SK-N-SH (cell line): ENCODE data around the gene TPO. TPM values are rescaled to one million over a fixed set of nuclear protein-coding genes. Genes with fewer than 3 reads are reported as not detected.

Experiments
- CTCF ChIA-PET: fragments of 300-600, 350-600 bp; formaldehyde crosslinking; extraction: SDS; loops from one replicate; lab custom pipeline; 2021; lab: Yijun Ruan, JAX
- POLR2A ChIA-PET: fragments of 350-600 bp; sonication (Branson Sonifier 250); formaldehyde crosslinking; extraction: SDS; loops from one replicate; lab custom pipeline; 2020; ENCODE audit warnings: antibody characterized with exemption, inconsistent platforms; lab: Yijun Ruan, JAX
- DNase-seq: peaks from one replicate; pipeline ENCODE4 v3.0.0; 2012
- H2AFZ ChIP-seq: fragments of 200-600 bp; sonication (generic); 2 replicates; pipeline ENCODE4 v1.8.1; 2016; ENCODE audit warnings: antibody characterized with exemption, mild to moderate bottlenecking, low read depth
- H3F3A ChIP-seq: fragments of 200-600 bp; sonication (generic); replicated peaks from 2 replicates; pipeline ENCODE3; 2016; ENCODE audit warnings: antibody characterized with exemption, mild to moderate bottlenecking; ENCODE audit not compliant: insufficient read depth
- H3K27ac ChIP-seq, 2 experiments: fragments of 200-500 bp in 1 of 2; fragments of 200-600 bp in 1 of 2; sonication (Bioruptor generic) in 1 of 2; sonication (generic), shearing (Covaris generic) in 1 of 2; 2 replicates each; pipeline versions ENCODE4 v1.5.1 to v1.6.1; 2014 to 2016; ENCODE audit warnings: low read depth in 2 of 2, inconsistent platforms in 1 of 2, low read length in 1 of 2, mild to moderate bottlenecking in 1 of 2, mixed read lengths in 1 of 2
- H3K27me3 ChIP-seq: fragments of 200-600 bp; sonication (generic), shearing (Covaris generic); 2 replicates; pipeline ENCODE4 v1.6.1; 2016; ENCODE audit warnings: mixed run types; ENCODE audit not compliant: insufficient read depth
- H3K36me3 ChIP-seq, 2 experiments: fragments of 200-500 bp in 1 of 2; fragments of 200-600 bp in 1 of 2; sonication (Bioruptor generic) in 1 of 2; sonication (generic) in 1 of 2; replicated peaks in 1 of 2; 2 replicates each; pipeline versions ENCODE3 to v1.5.1; 2014 to 2016; ENCODE audit warnings: low read length in 1 of 2, mild to moderate bottlenecking in 1 of 2; ENCODE audit not compliant: insufficient read depth in 2 of 2, control insufficient read depth in 1 of 2
- H3K4me1 ChIP-seq, 2 experiments: fragments of 200-500 bp in 1 of 2; fragments of 200-600 bp in 1 of 2; sonication (Bioruptor generic) in 1 of 2; sonication (generic), shearing (Covaris generic) in 1 of 2; 2 replicates each; pipeline versions ENCODE4 v1.5.1 to v1.6.1; 2014 to 2016; ENCODE audit warnings: low read depth in 1 of 2, low read length in 1 of 2, mixed run types in 1 of 2; ENCODE audit not compliant: insufficient read depth in 2 of 2, control insufficient read depth in 1 of 2
- H3K4me2 ChIP-seq: fragments of 200-600 bp; sonication (generic), shearing (Covaris generic); 2 replicates; pipeline ENCODE4 v1.6.1; 2017; ENCODE audit warnings: mixed run types
- H3K4me3 ChIP-seq, 2 experiments: fragments of 200-500 bp in 1 of 2; fragments of 200-600 bp in 1 of 2; sonication (Bioruptor generic) in 1 of 2; sonication (generic), shearing (Covaris generic) in 1 of 2; 2 replicates each; pipeline versions ENCODE4 v1.5.1 to v1.8.1; 2014 to 2016; ENCODE audit warnings: low read depth in 2 of 2, inconsistent platforms in 1 of 2, low read length in 1 of 2, mild to moderate bottlenecking in 1 of 2, mixed read lengths in 1 of 2, moderate library complexity in 1 of 2
- H3K79me2 ChIP-seq: fragments of 200-600 bp; sonication (generic); 2 replicates; pipeline ENCODE4 v1.8.1; 2017; ENCODE audit warnings: mild to moderate bottlenecking; ENCODE audit not compliant: insufficient read depth
- H3K9ac ChIP-seq: fragments of 200-600 bp; sonication (generic); 2 replicates; pipeline ENCODE4 v1.6.1; 2017; ENCODE audit warnings: mixed run types
- H3K9me2 ChIP-seq: fragments of 200-600 bp; sonication (generic); 2 replicates; pipeline ENCODE4 v1.6.1; 2017; ENCODE audit warnings: mixed run types
- H3K9me3 ChIP-seq: fragments of 200-600 bp; sonication (generic); 2 replicates; pipeline ENCODE4 v1.6.1; 2017; ENCODE audit warnings: mixed run types, mild to moderate bottlenecking, moderate library complexity
- H4K20me1 ChIP-seq: fragments of 200-600 bp; sonication (generic); 2 replicates; pipeline ENCODE4 v1.6.1; 2017; ENCODE audit warnings: mild to moderate bottlenecking, mixed run types; ENCODE audit not compliant: insufficient read depth
- CHD2 ChIP-seq: fragments of 150-350 bp; IDR thresholded peaks from 2 replicates; pipeline ENCODE4 v1.6.1; 2018; ENCODE audit warnings: low read length; ENCODE audit not compliant: partially characterized antibody
- CTCF ChIP-seq: fragments of 200-600 bp; sonication (generic); IDR thresholded peaks from 2 replicates; pipeline ENCODE4 v1.6.1; 2017; ENCODE audit warnings: antibody characterized with exemption, mild to moderate bottlenecking, moderate library complexity
- EP300 ChIP-seq, 2 experiments: IDR thresholded peaks; 2 replicates each; pipeline versions ENCODE4 v1.4.0 to v1.6.1; 2012; ENCODE audit warnings: borderline replicate concordance in 1 of 2, low read depth in 1 of 2, low read length in 1 of 2
- FOXJ3 ChIP-seq: sonication (generic); formaldehyde crosslinking; IDR thresholded peaks from 2 replicates; pipeline ENCODE4 v1.5.1; 2020; ENCODE audit warnings: mild to moderate bottlenecking, missing genetic modification reagents
- FOXM1 ChIP-seq: IDR thresholded peaks from 2 replicates; pipeline ENCODE4 v1.4.0; 2012; ENCODE audit warnings: low read depth, mild to moderate bottlenecking
- GATA2 ChIP-seq: sonication (generic); formaldehyde crosslinking; IDR thresholded peaks from 2 replicates; pipeline ENCODE4 v1.5.0; 2020; ENCODE audit warnings: mild to moderate bottlenecking, missing genetic modification reagents
- MAX ChIP-seq: IDR thresholded peaks from 2 replicates; pipeline ENCODE4 v1.4.0; 2012; ENCODE audit warnings: low read depth
- MEF2A ChIP-seq: IDR thresholded peaks from 2 replicates; pipeline ENCODE4 v1.4.0; 2012; ENCODE audit warnings: low read depth, borderline replicate concordance
- NRF1 ChIP-seq: IDR thresholded peaks from 2 replicates; pipeline ENCODE4 v1.6.1; 2012; ENCODE audit warnings: low read depth, mild to moderate bottlenecking, low read length
- RCOR1 ChIP-seq: fragments of 150-350 bp; IDR thresholded peaks from 2 replicates; pipeline ENCODE4 v1.6.1; 2017; ENCODE audit warnings: antibody characterized with exemption, low read length
- SMC3 ChIP-seq: IDR thresholded peaks from 2 replicates; pipeline ENCODE4 v1.6.1; 2012; ENCODE audit warnings: low read depth, low read length, improper control_type of control experiment
- TCF12 ChIP-seq: IDR thresholded peaks from 2 replicates; pipeline ENCODE4 v1.4.0; 2012
- TEAD4 ChIP-seq: IDR thresholded peaks from 2 replicates; pipeline ENCODE4 v1.4.0; 2012; ENCODE audit warnings: mild to moderate bottlenecking, borderline replicate concordance; ENCODE audit not compliant: insufficient read depth
- YY1 ChIP-seq: IDR thresholded peaks from 2 replicates; pipeline ENCODE4 v1.4.0; 2012; ENCODE audit warnings: low read depth, mild to moderate bottlenecking
- ZBTB33 ChIP-seq: IDR thresholded peaks from 2 replicates; pipeline ENCODE4 v1.4.0; 2012; ENCODE audit warnings: low read depth, borderline replicate concordance
- WGBS: methylation state at CpG from one replicate; pipeline ENCODE4 v1.1.6; 2017; ENCODE audit warnings: low lambda C conversion rate; 5-methylcytosine and 5-hydroxymethylcytosine counted together
- polyA plus RNA-seq, 3 experiments: library from polyadenylated mRNA; depleted of rRNA; stranded (reverse); fragments of >200 nt; gene quantifications; 2 replicates each; pipeline ENCODE4 v1.2.3, GENCODE V29; 2012

TPO gene
- polyA plus RNA-seq, 1 of the 3 experiments (the other 2 are of a cell fraction) = not detected

GRCh38 chr2:1481406-1482252 is 68.4 kb downstream of the TPO start:
- no peaks in the 10 kb centered on the region for H3K4me1 ChIP-seq
- TF ChIP-seq CTCF (no peak), SMC3 (no peak), NRF1 (no peak), RCOR1 (no peak)
- no peak overlapping the region for H3K4me3 ChIP-seq
- POLR2A ChIA-PET = no interaction called here
- no peaks in the 10 kb centered on the region for H3K79me2 ChIP-seq
- no peaks in the 10 kb centered on the region for H3K9me2 ChIP-seq
- no peak overlapping the region for H3K9ac ChIP-seq
- DNase-seq = no peak
- no peaks in the 10 kb centered on the region for H3K9me3 ChIP-seq
- H3K4me2 ChIP-seq = no peak overlapping the region
- no peak overlapping the region for H3K27ac ChIP-seq
- 34% methylated on average over 16 of the region's 20 CpGs for WGBS
- H3K36me3 ChIP-seq = no peaks in the 10 kb centered on the region
- CTCF ChIA-PET = interaction anchor here (1.1 kb wide), 1 partner anchor 431 kb away, joined by 3 read pairs; no protein-coding TSS in a partner anchor
- H2AFZ ChIP-seq = no peak overlapping the region
- H3K27me3 ChIP-seq = no peaks in the 10 kb centered on the region
- no peaks in the 10 kb centered on the region for H4K20me1 ChIP-seq
- no peaks in the 10 kb centered on the region for H3F3A ChIP-seq

GRCh38 chr2:1482253-1482675 is 69.0 kb downstream of the TPO start:
- ChIA-PET CTCF (interaction anchor here (1.1 kb wide), 1 partner anchor 13 kb away, joined by 3 read pairs; no protein-coding TSS in a partner anchor), POLR2A (no interaction called here)
- Histone ChIP-seq H3K9me3 (no peaks in the 10 kb centered on the region), H3K79me2 (no peaks in the 10 kb centered on the region), H3K9ac (no peak overlapping the region), H3K27me3 (no peaks in the 10 kb centered on the region), H3F3A (no peaks in the 10 kb centered on the region), H3K4me3 (no peak overlapping the region), H3K4me1 (no peaks in the 10 kb centered on the region), H2AFZ (no peak overlapping the region), H3K27ac (no peak overlapping the region), H3K9me2 (no peaks in the 10 kb centered on the region), H3K4me2 (no peak overlapping the region), H3K36me3 (no peaks in the 10 kb centered on the region), H4K20me1 (no peaks in the 10 kb centered on the region)
- WGBS = 39% methylated on average over 8 of the region's 9 CpGs
- TF ChIP-seq ZBTB33 = no peak
- TF ChIP-seq GATA2 = no peak
- no peak for TF ChIP-seq FOXJ3 (CRISPR knock-in tag)
- TF ChIP-seq TCF12 = no peak
- no peak for TF ChIP-seq FOXM1
- no peak for TF ChIP-seq MAX
- TF ChIP-seq EP300 (IDR thresholded peaks at IDR 0.05; ENCODE audit: borderline replicate concordance in 1 of 2, low read depth in 1 of 2, low read length in 1 of 2) = no peak
- TF ChIP-seq NRF1 = no peak
- TF ChIP-seq YY1 = no peak
- no peak for TF ChIP-seq MEF2A
- TF ChIP-seq CHD2 = no peak
- TF ChIP-seq TEAD4 = no peak
- no peak for DNase-seq
